ENCODE data around the gene NEURL1B. TPM values are rescaled to one million over a fixed set of nuclear protein-coding genes. Genes with fewer than 3 reads are reported as not detected.

Gene NEURL1B
- polyA plus RNA-seq, 1 donor from 2014 or later, result not detected

- H3K27ac Mint-ChIP-seq, result no peak overlapping the region
- H3K27me3 Mint-ChIP-seq, result peaks cover 3% of the 10 kb centered on the region
- H3K4me3 Mint-ChIP-seq, result no peak overlapping the region
- peaks cover 3 to 11% (median 6%) of the 10 kb centered on the region in 3 donors for H3K4me1 Mint-ChIP-seq
- H3K9me3 Mint-ChIP-seq, result no peaks in the 10 kb centered on the region
- no peaks in the 10 kb centered on the region for H3K36me3 Mint-ChIP-seq
Measured at GRCh38 chr5:172718527-172719114, 77.6 kb downstream of the NEURL1B start.

DNA sequence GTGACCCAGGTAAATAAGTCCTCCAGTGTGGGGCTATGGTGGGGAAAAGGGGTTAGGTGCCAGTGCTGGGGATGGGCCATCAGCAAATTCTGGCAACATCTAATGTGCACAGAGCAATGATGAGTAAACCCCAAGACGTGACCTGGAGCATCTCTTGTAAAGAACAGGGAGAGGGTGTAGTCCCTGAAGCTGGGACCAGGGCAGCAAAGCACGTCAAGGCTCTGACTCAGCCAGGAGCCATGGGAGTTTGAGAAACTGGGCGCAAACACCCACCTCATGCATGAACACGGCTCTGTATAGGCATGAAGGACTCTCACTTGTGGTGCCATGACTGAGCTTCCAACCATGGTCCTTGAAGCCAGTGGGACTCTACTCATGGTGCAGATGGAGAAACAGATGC is 78.1 kb downstream of the NEURL1B start:
- Mint-ChIP-seq H3K9me3 (no peaks in the 10 kb centered on the region), H3K4me1 (peaks cover 3 to 11% (median 6%) of the 10 kb centered on the region in 3 donors), H3K27ac (no peak overlapping the region), H3K4me3 (no peak overlapping the region), H3K36me3 (no peaks in the 10 kb centered on the region), H3K27me3 (peaks cover 3% of the 10 kb centered on the region)

GRCh38 chr5:172720655-172721054 is 79.6 kb downstream of the NEURL1B start:
- Mint-ChIP-seq H3K4me1 (peaks cover 4 to 5% (median 5%) of the 10 kb centered on the region in 3 donors), H3K27me3 (peaks cover 3% of the 10 kb centered on the region), H3K27ac (no peak overlapping the region), H3K9me3 (no peaks in the 10 kb centered on the region), H3K36me3 (no peaks in the 10 kb centered on the region), H3K4me3 (no peak overlapping the region)

DNA sequence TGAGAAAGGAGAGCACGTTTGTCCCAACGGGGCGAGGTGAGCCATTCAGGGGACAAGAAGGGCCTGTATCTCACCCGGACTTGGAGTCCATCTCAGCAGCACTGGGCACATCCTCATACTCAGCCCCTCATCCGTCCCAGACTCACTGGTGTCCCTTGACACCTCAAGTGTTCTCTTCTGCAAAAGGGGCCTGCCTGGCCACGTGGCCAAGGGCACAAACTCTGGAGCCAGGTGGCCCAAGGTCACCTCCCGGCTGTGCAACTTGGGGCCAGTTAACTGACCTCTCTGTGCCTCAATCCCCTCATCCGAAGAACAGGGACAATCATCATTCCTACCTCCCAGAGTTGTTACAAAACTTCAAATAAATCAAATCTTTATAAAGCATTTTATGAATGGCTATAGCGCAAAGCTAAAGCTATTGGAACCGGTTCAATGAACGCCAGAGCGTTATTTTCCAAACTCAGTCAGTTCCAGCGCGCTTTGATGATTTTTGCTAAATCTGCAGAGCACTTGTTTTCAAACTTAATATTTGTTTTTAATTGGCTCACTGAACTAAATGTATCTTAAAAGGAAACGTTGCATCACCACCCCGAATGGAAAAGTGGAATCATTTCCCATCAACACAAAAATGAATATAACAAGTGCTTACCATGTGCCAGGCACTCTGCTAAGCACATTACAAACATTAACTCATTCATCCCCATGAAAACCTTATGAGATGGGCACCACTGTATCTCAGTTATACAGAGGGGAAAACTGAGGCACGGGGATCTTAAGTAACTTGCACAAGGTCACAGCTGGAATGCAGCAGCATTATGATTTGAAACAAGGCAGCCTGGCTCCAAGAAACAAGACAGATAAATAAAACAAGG is 80.6 kb downstream of the NEURL1B start:
- H3K27ac Mint-ChIP-seq, result no peak overlapping the region
- H3K27me3 Mint-ChIP-seq, result peaks cover 3% of the 10 kb centered on the region
- no peaks in the 10 kb centered on the region for H3K36me3 Mint-ChIP-seq
- no peaks in the 10 kb centered on the region for H3K9me3 Mint-ChIP-seq
- H3K4me1 Mint-ChIP-seq, result peaks cover 3 to 4% (median 4%) of the 10 kb centered on the region in 3 donors
- H3K4me3 Mint-ChIP-seq, result no peak overlapping the region

GRCh38 chr5:172722327-172722815 is 81.3 kb downstream of the NEURL1B start:
- Mint-ChIP-seq H3K9me3 (no peaks in the 10 kb centered on the region), H3K4me1 (peaks cover 0 to 2% (median 0%) of the 10 kb centered on the region in 3 donors), H3K27ac (no peak overlapping the region), H3K36me3 (no peaks in the 10 kb centered on the region), H3K4me3 (no peak overlapping the region), H3K27me3 (peaks cover 4% of the 10 kb centered on the region)

DNA sequence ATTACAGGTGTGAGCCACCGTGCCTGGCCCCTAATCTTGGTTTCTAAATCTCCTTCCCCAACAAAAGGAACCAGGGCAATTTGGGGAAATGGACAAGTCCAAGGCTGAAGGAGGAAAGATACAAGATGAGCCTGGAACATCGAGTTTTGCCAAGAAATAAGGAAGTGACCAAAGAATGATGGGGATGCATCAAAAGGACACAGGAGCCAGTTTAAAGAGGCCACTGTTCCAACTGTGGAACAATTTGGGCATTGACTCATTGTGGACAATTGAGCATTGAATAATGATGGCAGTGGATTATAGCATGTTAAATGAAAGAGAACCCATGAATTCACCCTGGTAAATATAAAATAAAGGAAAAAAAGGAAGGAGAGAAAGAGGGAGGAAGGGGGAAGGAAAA is 82.4 kb downstream of the NEURL1B start:
- Mint-ChIP-seq H3K4me3 (no peak overlapping the region), H3K27ac (no peak overlapping the region), H3K4me1 (peaks cover 0 to 2% (median 0%) of the 10 kb centered on the region in 3 donors), H3K27me3 (peaks cover 4% of the 10 kb centered on the region), H3K9me3 (no peaks in the 10 kb centered on the region), H3K36me3 (no peaks in the 10 kb centered on the region)

- Mint-ChIP-seq H3K27ac (no peak overlapping the region), H3K36me3 (no peaks in the 10 kb centered on the region), H3K9me3 (no peaks in the 10 kb centered on the region), H3K4me3 (no peak overlapping the region), H3K27me3 (peaks cover 5% of the 10 kb centered on the region), H3K4me1 (peaks cover 0 to 2% (median 0%) of the 10 kb centered on the region in 3 donors)
Measured at GRCh38 chr5:172724242-172725183, 83.5 kb downstream of the NEURL1B start.

DNA sequence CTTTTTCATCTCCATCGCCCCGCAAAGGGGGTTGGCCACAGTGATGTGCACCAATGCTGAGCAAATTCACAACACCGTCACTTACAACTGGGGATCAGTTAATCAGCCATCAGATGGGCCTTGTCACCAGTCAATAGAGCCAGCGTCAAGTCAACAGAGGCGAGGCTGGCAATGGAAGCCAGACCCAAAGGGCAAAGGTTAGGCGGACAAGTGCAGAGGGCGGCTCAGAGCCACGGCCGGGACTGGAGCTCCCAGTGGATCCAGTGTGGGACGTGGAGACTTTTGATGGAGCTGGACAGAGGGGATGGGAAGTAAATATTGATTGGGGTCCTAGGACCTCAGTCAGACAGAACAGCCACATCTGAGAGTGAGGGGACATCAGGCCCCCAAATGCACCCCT is 84.2 kb downstream of the NEURL1B start:
- H3K36me3 Mint-ChIP-seq, result no peaks in the 10 kb centered on the region
- H3K4me3 Mint-ChIP-seq, result no peak overlapping the region
- H3K9me3 Mint-ChIP-seq, result no peaks in the 10 kb centered on the region
- no peak overlapping the region for H3K27ac Mint-ChIP-seq
- peaks cover 0 to 2% (median 0%) of the 10 kb centered on the region in 3 donors for H3K4me1 Mint-ChIP-seq
- H3K27me3 Mint-ChIP-seq, result peaks cover 5% of the 10 kb centered on the region

- no peak overlapping the region for H3K27ac Mint-ChIP-seq
- H3K27me3 Mint-ChIP-seq, result peaks cover 5% of the 10 kb centered on the region
- peak overlapping the region in 1 of 4 donors; percentile 76 for H3K4me3 Mint-ChIP-seq
- H3K36me3 Mint-ChIP-seq, result no peaks in the 10 kb centered on the region
- H3K9me3 Mint-ChIP-seq, result no peaks in the 10 kb centered on the region
- H3K4me1 Mint-ChIP-seq, result peaks cover 0 to 2% (median 0%) of the 10 kb centered on the region in 3 donors
Measured at GRCh38 chr5:172725785-172726184, 84.7 kb downstream of the NEURL1B start.

- H3K4me3 Mint-ChIP-seq, result no peak overlapping the region
- H3K27ac Mint-ChIP-seq, result peak overlapping the region in 1 of 3 donors; percentile 74
- H3K27me3 Mint-ChIP-seq, result peaks cover 5% of the 10 kb centered on the region
- H3K9me3 Mint-ChIP-seq, result no peaks in the 10 kb centered on the region
- no peaks in the 10 kb centered on the region for H3K36me3 Mint-ChIP-seq
- peaks cover 0 to 4% (median 2%) of the 10 kb centered on the region in 3 donors for H3K4me1 Mint-ChIP-seq
Measured at GRCh38 chr5:172726966-172727365, 85.9 kb downstream of the NEURL1B start.

GRCh38 chr5:172727551-172727950 is 86.5 kb downstream of the NEURL1B start:
- Mint-ChIP-seq H3K36me3 (no peaks in the 10 kb centered on the region), H3K9me3 (no peaks in the 10 kb centered on the region), H3K4me1 (peaks cover 0 to 4% (median 2%) of the 10 kb centered on the region in 3 donors), H3K27me3 (peaks cover 5% of the 10 kb centered on the region), H3K27ac (no peak overlapping the region), H3K4me3 (no peak overlapping the region)

DNA sequence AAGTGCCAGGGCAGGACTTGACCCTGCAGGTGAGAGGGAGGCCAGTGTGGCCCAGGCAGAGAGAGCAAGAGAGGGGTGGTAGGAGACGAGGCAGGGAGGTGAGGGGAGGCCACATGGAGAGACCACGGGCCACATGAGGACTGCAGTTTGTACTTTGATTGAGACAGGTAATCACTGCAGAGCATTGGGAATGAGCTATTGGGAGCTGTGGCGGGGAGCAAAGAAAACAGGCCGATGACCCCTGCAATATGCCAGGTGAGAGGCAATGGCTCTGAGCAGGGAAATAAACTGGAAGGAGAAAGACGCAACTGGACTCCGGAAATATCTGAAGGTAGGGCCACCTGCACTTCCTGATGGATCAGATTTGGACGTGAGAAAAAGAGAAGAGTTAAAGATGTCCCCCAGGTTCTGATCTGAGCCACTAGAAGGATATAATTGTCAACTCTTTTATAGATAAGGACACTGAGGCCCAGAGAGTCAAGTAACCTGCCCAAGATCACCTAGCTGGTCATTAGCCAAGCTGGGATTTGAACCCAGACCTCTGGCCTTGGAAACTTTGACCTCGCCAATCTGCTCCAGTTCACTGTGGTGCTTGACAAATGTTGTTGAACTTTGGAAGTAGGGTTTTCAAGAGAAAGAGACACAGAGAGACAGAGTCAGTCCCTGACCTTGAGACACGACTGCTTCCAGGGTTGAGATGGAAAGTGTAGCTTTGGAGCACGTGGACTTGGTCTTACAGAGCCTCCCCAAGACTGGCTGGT is 87.6 kb downstream of the NEURL1B start:
- Mint-ChIP-seq H3K4me1 (peaks cover 0 to 4% (median 2%) of the 10 kb centered on the region in 3 donors), H3K4me3 (no peak overlapping the region), H3K36me3 (no peaks in the 10 kb centered on the region), H3K27ac (peak overlapping the region in 1 of 3 donors; percentile 7), H3K27me3 (peaks cover 5% of the 10 kb centered on the region), H3K9me3 (no peaks in the 10 kb centered on the region)

- no peaks in the 10 kb centered on the region for H3K9me3 Mint-ChIP-seq
- H3K4me3 Mint-ChIP-seq, result no peak overlapping the region
- H3K4me1 Mint-ChIP-seq, result peaks cover 0 to 4% (median 0%) of the 10 kb centered on the region in 3 donors
- H3K27ac Mint-ChIP-seq, result no peak overlapping the region
- H3K27me3 Mint-ChIP-seq, result peaks cover 5% of the 10 kb centered on the region
- H3K36me3 Mint-ChIP-seq, result no peaks in the 10 kb centered on the region
Measured at GRCh38 chr5:172729588-172729987, 88.5 kb downstream of the NEURL1B start.

GRCh38 chr5:172730222-172730621 is 89.2 kb downstream of the NEURL1B start:
- peaks cover 5% of the 10 kb centered on the region for H3K27me3 Mint-ChIP-seq
- no peaks in the 10 kb centered on the region for H3K36me3 Mint-ChIP-seq
- no peak overlapping the region for H3K4me3 Mint-ChIP-seq
- no peaks in the 10 kb centered on the region for H3K9me3 Mint-ChIP-seq
- H3K4me1 Mint-ChIP-seq, result peaks cover 0 to 4% (median 0%) of the 10 kb centered on the region in 3 donors
- no peak overlapping the region for H3K27ac Mint-ChIP-seq
